Transverse colon (tissue), 4 donors: ENCODE measurements around the gene YWHAG.

Experiments
- CTCF ChIP-seq, 5 experiments: fragments of 200-600 bp in 3 of 5; fragments of 450-650 bp in 2 of 5; sonication (generic) in 3 of 5; IDR thresholded peaks; 1 replicate in 2 of 5; 2 replicates in 3 of 5; pipeline ENCODE4 v1.5.1; 2016 to 2017; ENCODE audit warnings: antibody characterized with exemption in 5 of 5, inconsistent platforms in 3 of 5, mild to moderate bottlenecking in 2 of 5, moderate library complexity in 1 of 5
- EP300 ChIP-seq: sonication (generic); formaldehyde crosslinking; IDR thresholded peaks from one replicate; pipeline ENCODE4 v1.6.1; 2017; ENCODE audit warnings: antibody characterized with exemption, low read depth
- POLR2A ChIP-seq: fragments of 450-650 bp; IDR thresholded peaks from one replicate; pipeline ENCODE4 v1.6.1; 2016; ENCODE audit warnings: antibody characterized with exemption, mild to moderate bottlenecking, moderate library complexity
- POLR2AphosphoS5 ChIP-seq, 3 donors: sonication (generic); formaldehyde crosslinking; IDR thresholded peaks; one replicate each; pipeline ENCODE4 v1.6.1; 2016; ENCODE audit warnings: antibody characterized with exemption in 3 of 3

GRCh38 chr7:76358011-76358480 is 745 bp downstream of the YWHAG start:
- no peak for TF ChIP-seq CTCF (IDR thresholded peaks at IDR 0.05)
- no peak for TF ChIP-seq POLR2A
- no peak for TF ChIP-seq EP300
- TF ChIP-seq POLR2AphosphoS5 (IDR thresholded peaks at IDR 0.05) = peak in 1 of 3 donors; percentile 22
